Measurements from ENCODE around the gene XRN1.
"Not testable (repeated sequence)": the region's sequence is repeated elsewhere in the genome, so short reads cannot be mapped to it uniquely, and the experiment has no call there.

The XRN1 gene

GRCh38 chr3:142445816-142446254, 2.0 kb downstream of the XRN1 start:
- H3K27me3 ChIP-seq, result no peaks in the 10 kb centered on the region
- H3K36me3 ChIP-seq, result no peaks in the 10 kb centered on the region
- no peaks in the 10 kb centered on the region for H3K9me3 ChIP-seq
- peak overlapping the region; percentile 95 for H3K27ac ChIP-seq
- TF ChIP-seq CTCF (IDR thresholded peaks at IDR 0.05), result no peak
- peaks cover 52 to 60% of the 10 kb centered on the region in 2 experiments for H3K4me1 ChIP-seq (ENCODE audit: control insufficient read depth in 1 of 2, insufficient read depth in 1 of 2, low read depth in 1 of 2, low read length in 1 of 2)
- H3K4me3 ChIP-seq (ENCODE audit: low read depth in 1 of 2, low read length in 1 of 2), result peak overlapping the region; percentile 23 to 92

- no peak overlapping the region for H3K4me3 ChIP-seq (ENCODE audit: low read depth in 1 of 2, low read length in 1 of 2)
- H3K27me3 ChIP-seq, result no peaks in the 10 kb centered on the region
- H3K4me1 ChIP-seq (ENCODE audit: control insufficient read depth in 1 of 2, insufficient read depth in 1 of 2, low read depth in 1 of 2, low read length in 1 of 2), result peaks cover 61 to 66% of the 10 kb centered on the region in 2 experiments
- no peaks in the 10 kb centered on the region for H3K36me3 ChIP-seq
- H3K27ac ChIP-seq, result no peak overlapping the region
- H3K9me3 ChIP-seq, result no peaks in the 10 kb centered on the region
- TF ChIP-seq CTCF (IDR thresholded peaks at IDR 0.05), result no peak
Measured at GRCh38 chr3:142444343-142444742, 3.5 kb downstream of the XRN1 start.

GRCh38 chr3:142443060-142443459, 4.8 kb downstream of the XRN1 start:
- not testable (repeated sequence) for H3K4me3 ChIP-seq (ENCODE audit: low read depth in 1 of 2, low read length in 1 of 2); H3K27me3 ChIP-seq; H3K9me3 ChIP-seq; H3K36me3 ChIP-seq
- Histone ChIP-seq H3K27ac (peak overlapping the region; percentile 66), H3K4me1 (ENCODE audit: control insufficient read depth in 1 of 2, insufficient read depth in 1 of 2, low read depth in 1 of 2, low read length in 1 of 2) (peaks cover 58 to 59% of the 10 kb centered on the region in 2 experiments)

GRCh38 chr3:142439499-142440220, 8.2 kb downstream of the XRN1 start:
- H3K4me3 ChIP-seq (ENCODE audit: low read depth in 1 of 2, low read length in 1 of 2); H3K27me3 ChIP-seq; H3K36me3 ChIP-seq; H3K27ac ChIP-seq; H3K9me3 ChIP-seq: not testable (repeated sequence)
- H3K4me1 ChIP-seq (ENCODE audit: control insufficient read depth in 1 of 2, insufficient read depth in 1 of 2, low read depth in 1 of 2, low read length in 1 of 2), result peaks cover 35 to 38% of the 10 kb centered on the region in 2 experiments

- not testable (repeated sequence) for H3K27me3 ChIP-seq; H3K36me3 ChIP-seq; H3K27ac ChIP-seq; H3K4me3 ChIP-seq (ENCODE audit: low read depth in 1 of 2, low read length in 1 of 2); H3K9me3 ChIP-seq
- H3K4me1 ChIP-seq (ENCODE audit: control insufficient read depth in 1 of 2, insufficient read depth in 1 of 2, low read depth in 1 of 2, low read length in 1 of 2), result peaks cover 28 to 30% of the 10 kb centered on the region in 2 experiments
Measured at GRCh38 chr3:142438096-142438495, 9.7 kb downstream of the XRN1 start.

- peaks cover 18 to 24% of the 10 kb centered on the region in 2 experiments for H3K4me1 ChIP-seq (ENCODE audit: control insufficient read depth in 1 of 2, insufficient read depth in 1 of 2, low read depth in 1 of 2, low read length in 1 of 2)
- no peaks in the 10 kb centered on the region for H3K9me3 ChIP-seq
- no peak for TF ChIP-seq CTCF (IDR thresholded peaks at IDR 0.05)
- no peak overlapping the region for H3K4me3 ChIP-seq (ENCODE audit: low read depth in 1 of 2, low read length in 1 of 2)
- H3K36me3 ChIP-seq, result peaks cover 10% of the 10 kb centered on the region
- no peaks in the 10 kb centered on the region for H3K27me3 ChIP-seq
- no peak overlapping the region for H3K27ac ChIP-seq
Measured at GRCh38 chr3:142436951-142437585, 10.8 kb downstream of the XRN1 start.

- H3K4me1 ChIP-seq (ENCODE audit: control insufficient read depth in 1 of 2, insufficient read depth in 1 of 2, low read depth in 1 of 2, low read length in 1 of 2), result peaks cover 0 to 6% of the 10 kb centered on the region in 2 experiments
- no peaks in the 10 kb centered on the region for H3K27me3 ChIP-seq
- H3K4me3 ChIP-seq (ENCODE audit: low read depth in 1 of 2, low read length in 1 of 2), result no peak overlapping the region
- no peak overlapping the region for H3K27ac ChIP-seq
- H3K36me3 ChIP-seq, result peaks cover 31% of the 10 kb centered on the region
- no peak for TF ChIP-seq CTCF (IDR thresholded peaks at IDR 0.05)
- no peaks in the 10 kb centered on the region for H3K9me3 ChIP-seq
Measured at GRCh38 chr3:142434503-142434902, 13.3 kb downstream of the XRN1 start.
